Left colon (tissue), 2 donors: ENCODE measurements around the gene SLC26A4. TPM values are rescaled to one million over a fixed set of nuclear protein-coding genes. Genes with fewer than 3 reads are reported as not detected.

Source experiments
- ATAC-seq: fragments of 200-7000 bp; cut with Tn5 transposase; one replicate; pipeline ENCODE4 v1.9.1; 2020; ENCODE audit warnings: mild to moderate bottlenecking, moderate library complexity
- DNase-seq, 2 donors: peaks; one replicate each; pipeline ENCODE4 v3.0.0-alpha.2; 2020
- intact Hi-C, 2 donors: fragments of 100-400 bp; cut with DNase I in 1 of 2; cut with micrococcal nuclease in 1 of 2; formaldehyde crosslinking; loops; one replicate each; pipeline versions ENCODE4 v1.11.2 to v1.14.0; 2022; cut with DNase I, micrococcal nuclease
- total RNA-seq, 2 donors: library from RNA; stranded (reverse); fragmentation: NEBNext Ultra II Directional; extraction: Animal tissue kit (Norgen Biotek cat#: 25700); gene quantifications; one replicate each; pipeline ENCODE4 v1.2.1, GENCODE V29; 2021
- donor health status: DM: no; HTN: no; CAD: no.
- donor health status: DM: yes; HTN: yes; CAD: no.

Gene SLC26A4
- total RNA-seq, 2 donors from 2014 or later: 0.08 to 0.24 TPM

- ATAC-seq: no peak
Observed at GRCh38 chr7:107690084-107690483, 29.5 kb downstream of the SLC26A4 start.

GRCh38 chr7:107690611-107691010, 30.0 kb downstream of the SLC26A4 start:
- no peak for DNase-seq
- no peak for ATAC-seq
- intact Hi-C loops: no loop called here

More at GRCh38 chr7:107690084-107690483, 29.5 kb downstream of the SLC26A4 start:
- intact Hi-C loops: no loop called here
- DNase-seq: no peak

- DNase-seq (no peak), ATAC-seq (no peak)
- intact Hi-C loops: no loop called here
Observed at GRCh38 chr7:107691716-107692115, 31.1 kb downstream of the SLC26A4 start.

GRCh38 chr7:107692501-107692900, 31.9 kb downstream of the SLC26A4 start:
- ATAC-seq (no peak), DNase-seq (no peak)

GRCh38 chr7:107693396-107693795, 32.8 kb downstream of the SLC26A4 start:
- no peak for ATAC-seq
- intact Hi-C loops: no loop called here
- no peak for DNase-seq

More at GRCh38 chr7:107692501-107692900, 31.9 kb downstream of the SLC26A4 start:
- intact Hi-C loops: no loop called here

- ATAC-seq (no peak), DNase-seq (no peak)
- intact Hi-C loops: no loop called here
Observed at GRCh38 chr7:107694386-107694785, 33.8 kb downstream of the SLC26A4 start.

- ATAC-seq: no peak
- intact Hi-C loops: no loop called here
- no peak for DNase-seq
Observed at GRCh38 chr7:107696330-107696946, 35.8 kb downstream of the SLC26A4 start.

GRCh38 chr7:107697321-107698049, 36.9 kb downstream of the SLC26A4 start:
- DNase-seq (no peak), ATAC-seq (no peak)
- intact Hi-C loops: no loop called here

GRCh38 chr7:107700570-107700969, 39.9 kb downstream of the SLC26A4 start:
- ATAC-seq: no peak
- intact Hi-C loops: no loop called here
- DNase-seq: no peak

- ATAC-seq (no peak), DNase-seq (no peak)
- intact Hi-C loops: no loop called here
Observed at GRCh38 chr7:107701191-107701590, 40.6 kb downstream of the SLC26A4 start.

GRCh38 chr7:107703219-107703618, 42.6 kb downstream of the SLC26A4 start:
- intact Hi-C loops: no loop called here

GRCh38 chr7:107703872-107704271, 43.2 kb downstream of the SLC26A4 start:
- ATAC-seq (no peak), DNase-seq (no peak)
- intact Hi-C loops: no loop called here

More at GRCh38 chr7:107703219-107703618, 42.6 kb downstream of the SLC26A4 start:
- DNase-seq (no peak), ATAC-seq (no peak)

GRCh38 chr7:107708956-107709355, 48.3 kb downstream of the SLC26A4 start:
- no peak for DNase-seq
- ATAC-seq: no peak
- intact Hi-C loops: no loop called here

- DNase-seq (no peak), ATAC-seq (no peak)
- intact Hi-C loops: no loop called here
Observed at GRCh38 chr7:107711301-107711700, 50.7 kb downstream of the SLC26A4 start.

- no peak for ATAC-seq
- intact Hi-C loops: no loop called here
- no peak for DNase-seq
Observed at GRCh38 chr7:107712025-107712424, 51.4 kb downstream of the SLC26A4 start.

- ATAC-seq (no peak), DNase-seq (no peak)
- intact Hi-C loops: no loop called here
Observed at GRCh38 chr7:107712896-107713295, 52.3 kb downstream of the SLC26A4 start.

- intact Hi-C loops: no loop called here
- DNase-seq (no peak), ATAC-seq (no peak)
Observed at GRCh38 chr7:107715531-107715930, 54.9 kb downstream of the SLC26A4 start.

- no peak for ATAC-seq
- DNase-seq: no peak
- intact Hi-C loops: no loop called here
Observed at GRCh38 chr7:107718456-107719193, 58.0 kb downstream of the SLC26A4 start.

- no peak for DNase-seq
- no peak for ATAC-seq
- intact Hi-C loops: no loop called here
Observed at GRCh38 chr7:107721286-107721685, 60.7 kb downstream of the SLC26A4 start.

GRCh38 chr7:107723255-107723654, 62.6 kb downstream of the SLC26A4 start:
- ATAC-seq (no peak), DNase-seq (no peak)
- intact Hi-C loops: no loop called here
